Subcutaneous adipose tissue (tissue), 4 donors: ENCODE measurements around the gene FBLN5. TPM values are rescaled to one million over a fixed set of nuclear protein-coding genes. Genes with fewer than 3 reads are reported as not detected.

Experiments used
- total RNA-seq, 4 donors: library from RNA; depleted of rRNA; stranded (reverse); fragments of >200 nt; gene quantifications; one replicate each; pipeline ENCODE4 v1.1.0, GENCODE V29; 2016
- TF ChIP-seq, protein P1 (sequence below): fragments of 450-650 bp; IDR thresholded peaks from one replicate; pipeline ENCODE4 v1.5.1; 2016; ENCODE audit warnings: low read depth, mild to moderate bottlenecking, control low read depth, antibody characterized with exemption, moderate library complexity

Gene FBLN5
- total RNA-seq, 4 donors from 2014 or later, result 108 to 158 (median 142) TPM

DNA sequence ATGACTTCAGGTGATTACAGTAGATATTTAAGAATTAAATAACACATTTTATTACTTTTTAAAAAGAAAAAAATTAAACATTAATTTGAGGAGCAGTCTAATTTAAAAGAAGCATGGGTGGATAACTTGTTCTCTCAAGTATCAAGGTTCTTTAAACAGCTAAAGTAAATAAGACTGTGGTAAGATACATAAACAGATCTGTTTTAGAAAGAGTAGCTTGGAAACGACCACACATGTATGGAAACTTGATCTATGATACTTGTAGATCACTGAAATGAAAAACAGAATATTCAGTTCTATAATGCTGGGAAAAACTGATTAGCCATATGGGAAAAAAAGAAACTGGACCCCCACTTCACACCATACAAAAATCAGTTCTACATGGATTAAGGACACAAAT is 116.2 kb downstream of the FBLN5 start:
- TF ChIP-seq, protein P1, sequence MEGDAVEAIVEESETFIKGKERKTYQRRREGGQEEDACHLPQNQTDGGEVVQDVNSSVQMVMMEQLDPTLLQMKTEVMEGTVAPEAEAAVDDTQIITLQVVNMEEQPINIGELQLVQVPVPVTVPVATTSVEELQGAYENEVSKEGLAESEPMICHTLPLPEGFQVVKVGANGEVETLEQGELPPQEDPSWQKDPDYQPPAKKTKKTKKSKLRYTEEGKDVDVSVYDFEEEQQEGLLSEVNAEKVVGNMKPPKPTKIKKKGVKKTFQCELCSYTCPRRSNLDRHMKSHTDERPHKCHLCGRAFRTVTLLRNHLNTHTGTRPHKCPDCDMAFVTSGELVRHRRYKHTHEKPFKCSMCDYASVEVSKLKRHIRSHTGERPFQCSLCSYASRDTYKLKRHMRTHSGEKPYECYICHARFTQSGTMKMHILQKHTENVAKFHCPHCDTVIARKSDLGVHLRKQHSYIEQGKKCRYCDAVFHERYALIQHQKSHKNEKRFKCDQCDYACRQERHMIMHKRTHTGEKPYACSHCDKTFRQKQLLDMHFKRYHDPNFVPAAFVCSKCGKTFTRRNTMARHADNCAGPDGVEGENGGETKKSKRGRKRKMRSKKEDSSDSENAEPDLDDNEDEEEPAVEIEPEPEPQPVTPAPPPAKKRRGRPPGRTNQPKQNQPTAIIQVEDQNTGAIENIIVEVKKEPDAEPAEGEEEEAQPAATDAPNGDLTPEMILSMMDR, result no peak

DNA sequence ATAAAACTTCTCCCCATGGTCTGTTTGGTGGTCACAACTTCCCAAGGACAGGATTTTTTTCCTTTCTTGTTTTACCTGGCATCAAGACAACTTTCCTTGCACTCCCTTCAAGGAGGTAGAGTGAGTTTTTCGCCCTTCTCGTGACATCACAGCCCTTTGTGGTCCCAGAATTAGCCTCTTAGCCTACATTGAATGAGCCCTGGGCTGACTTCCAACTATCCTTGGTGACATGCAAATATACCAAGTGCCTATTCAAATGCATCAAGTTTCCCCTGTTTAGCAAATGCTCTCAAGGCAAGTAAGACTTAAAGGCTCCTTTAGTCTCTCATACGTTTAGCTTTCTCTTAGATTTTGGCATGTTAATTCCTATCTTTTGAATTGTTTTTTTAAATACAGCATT is 116.7 kb downstream of the FBLN5 start:
- TF ChIP-seq, protein P1, result no peak

DNA sequence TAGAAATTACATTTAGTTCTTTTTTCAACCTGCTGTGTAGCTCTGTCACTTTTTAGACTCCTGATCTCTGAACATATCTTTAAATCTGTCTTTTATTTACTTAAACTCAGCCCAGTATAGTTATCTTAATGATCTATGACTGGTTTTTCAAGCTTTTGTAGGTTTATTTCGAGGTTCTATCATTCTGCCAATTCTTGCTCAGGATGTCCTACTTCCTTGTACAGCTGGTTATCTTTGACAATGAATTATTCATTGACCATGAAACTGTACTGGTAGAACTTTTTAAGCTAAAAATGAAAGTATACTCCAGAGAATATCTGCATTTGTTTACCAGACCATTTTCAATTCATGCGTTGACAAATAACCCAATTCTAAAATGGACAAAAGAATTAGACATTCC is 118.0 kb downstream of the FBLN5 start:
- TF ChIP-seq, protein P1, result no peak

DNA sequence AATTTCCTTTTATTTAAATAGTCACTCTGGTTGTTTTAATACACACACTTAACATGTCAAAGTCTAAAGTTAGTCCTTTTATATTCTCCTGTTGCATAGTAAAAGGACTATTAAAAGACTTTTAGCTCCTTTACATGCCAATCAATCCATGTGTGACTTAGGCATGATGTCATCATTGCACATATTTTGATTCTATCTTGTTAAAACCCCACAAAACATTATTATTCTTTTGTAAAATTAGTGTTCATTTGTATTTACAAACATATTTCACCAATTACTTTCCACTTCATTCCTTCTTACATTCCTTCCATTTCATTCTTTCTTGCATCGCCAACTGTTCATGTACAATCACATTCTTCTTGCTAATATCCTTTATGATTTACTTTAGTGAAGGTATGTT is 119.7 kb downstream of the FBLN5 start:
- TF ChIP-seq, protein P1, result no peak

Other genes with a start within 250 kb of the FBLN5 start
- 1 to 10 TPM in 3 of 4 donors, under 1 TPM in 1; 0.65 to 4.7 (median 3.9) TPM for gene CATSPERB, start 215.6 kb downstream of the FBLN5 start, total RNA-seq
- gene TC2N, start 80.2 kb downstream of the FBLN5 start, total RNA-seq, result 10 to 100 TPM; 37.7 to 58.4 (median 47.6) TPM
- gene TRIP11, start 92.4 kb upstream of the FBLN5 start, total RNA-seq, result 10 to 100 TPM; 34.7 to 65.9 (median 51.1) TPM
- gene ATXN3, start 158.9 kb upstream of the FBLN5 start, total RNA-seq, result 10 to 100 TPM; 37.7 to 58.4 (median 47.6) TPM
- 100 to 1,000 TPM in 3 of 4 donors, 10 to 100 TPM in 1; 64.2 to 709 (median 213) TPM for gene NDUFB1, start 174.0 kb upstream of the FBLN5 start, total RNA-seq
- 10 to 100 TPM; 19.6 to 32.5 (median 20.9) TPM for gene CPSF2, start 174.3 kb upstream of the FBLN5 start, total RNA-seq